ENCODE measurements around the gene TRIO. TPM values are rescaled to one million over a fixed set of nuclear protein-coding genes. Genes with fewer than 3 reads are reported as not detected.
A peak's percentile ranks its signal among the peaks of the same experiment; 100 is the strongest.

Gene TRIO
- polyA plus RNA-seq, 1 of the 3 experiments (the other 2 are of a cell fraction) = 229 TPM

DNA sequence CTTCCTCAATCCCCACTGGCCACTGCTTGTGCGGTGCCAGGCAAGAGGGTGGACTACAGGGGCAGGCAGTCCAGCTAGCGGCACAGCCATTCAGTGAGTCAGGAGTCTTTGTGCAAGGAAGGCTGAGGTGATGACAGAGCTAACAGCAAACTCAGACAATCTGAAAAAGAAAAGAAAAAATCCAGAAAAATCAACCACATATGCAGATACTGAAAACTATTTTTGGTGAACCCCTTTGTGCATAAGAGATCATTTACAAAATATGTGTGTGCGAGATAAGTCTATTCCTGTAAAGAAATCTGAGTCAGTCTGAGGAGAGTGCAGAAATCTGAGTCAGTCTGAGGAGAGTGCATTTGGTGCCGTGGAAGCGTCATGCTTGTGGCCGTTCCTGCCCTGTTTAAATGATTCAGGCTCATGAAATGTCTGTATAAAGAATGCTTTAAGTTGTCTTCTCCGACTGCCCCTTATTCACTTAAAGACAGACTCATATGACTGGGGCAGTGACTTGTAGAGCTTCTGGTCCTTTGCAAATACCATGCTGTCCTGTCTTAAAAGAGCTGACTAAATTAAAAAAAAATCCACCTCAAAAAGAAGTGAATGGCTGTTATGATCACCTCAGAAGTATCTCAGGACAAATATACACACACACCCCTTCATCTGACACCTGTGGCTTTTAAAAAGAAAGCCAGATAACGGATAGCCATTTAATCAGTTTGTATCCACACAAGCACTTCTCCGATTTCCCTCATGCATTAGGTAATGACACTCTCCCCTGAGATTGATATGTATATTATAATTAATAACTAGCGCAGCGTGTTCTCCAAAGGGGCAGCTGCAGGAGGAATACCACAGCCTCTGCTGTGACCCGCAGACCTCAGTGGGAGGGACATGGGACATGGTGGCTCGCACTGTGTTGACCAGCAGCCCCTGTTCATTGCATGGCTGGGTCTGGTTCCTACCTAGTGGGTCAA is 47.3 kb downstream of the TRIO start:
- POLR2A ChIA-PET = no interaction called here
- no peaks in the 10 kb centered on the region for H3K9me2 ChIP-seq
- no peak overlapping the region for H2AFZ ChIP-seq (ENCODE audit: low read depth)
- peaks cover 95% of the 10 kb centered on the region for H3K79me2 ChIP-seq (ENCODE audit: insufficient read depth)
- DNase-seq = no peak
- peak overlapping the region; percentile 73 for H3K4me2 ChIP-seq
- CTCF ChIA-PET = no interaction called here
- H3K9ac ChIP-seq = peak overlapping the region; percentile 65
- H3K27me3 ChIP-seq (ENCODE audit: insufficient read depth) = no peaks in the 10 kb centered on the region
- H3K9me3 ChIP-seq = no peaks in the 10 kb centered on the region
- WGBS (ENCODE audit: low lambda C conversion rate) = 29% methylated on average over 13 of the region's 13 CpGs
- peak overlapping the region; percentile 17 to 37; a peak in 3 of 4 replicates for H3K4me3 ChIP-seq (ENCODE audit: low read depth in 2 of 2, low read length in 1 of 2)
- H4K20me1 ChIP-seq (ENCODE audit: insufficient read depth) = peaks cover 33% of the 10 kb centered on the region
- H3K27ac ChIP-seq (ENCODE audit: low read depth in 2 of 2, low read length in 1 of 2) = peak overlapping the region; percentile 66 to 94
- H3F3A ChIP-seq (replicated peaks; ENCODE audit: insufficient read depth) = peaks cover 77% of the 10 kb centered on the region
- peaks cover 46 to 74% of the 10 kb centered on the region in 2 experiments for H3K4me1 ChIP-seq (ENCODE audit: control insufficient read depth in 1 of 2, insufficient read depth in 2 of 2, low read depth in 1 of 2, low read length in 1 of 2)
- H3K36me3 ChIP-seq (replicated peaks in 1 of 2; ENCODE audit: control insufficient read depth in 1 of 2, insufficient read depth in 2 of 2, low read length in 1 of 2) = peaks cover 0 to 10% of the 10 kb centered on the region in 2 experiments
- TF ChIP-seq SIN3A (IDR thresholded peaks at IDR 0.05; ENCODE audit: borderline replicate concordance, low read depth, low read length) (no peak), RXRA (IDR thresholded peaks at IDR 0.05; ENCODE audit: borderline replicate concordance, low read depth) (peak; percentile 93), NFIC (IDR thresholded peaks at IDR 0.05; ENCODE audit: borderline replicate concordance) (peak; percentile 74), CHD2 (IDR thresholded peaks at IDR 0.05; ENCODE audit: low read length, partially characterized antibody) (no peak), REST (IDR thresholded peaks at IDR 0.05; ENCODE audit: low read depth, low read length) (0 out of 2 replicates have a peak, but pooled peaks have one; percentile 28), POLR2AphosphoS5 (IDR thresholded peaks at IDR 0.05; ENCODE audit: low read depth, low read length) (peak; percentile 49; the same call in 1 of the 2 replicates), ELF1 (IDR thresholded peaks at IDR 0.05) (no peak), RAD21 (IDR thresholded peaks at IDR 0.05; ENCODE audit: low read length) (no peak), GATA2 (CRISPR knock-in tag; IDR thresholded peaks at IDR 0.05) (no peak), MEF2A (IDR thresholded peaks at IDR 0.05; ENCODE audit: borderline replicate concordance, low read depth) (peak; percentile 97), RCOR1 (IDR thresholded peaks at IDR 0.05; ENCODE audit: low read length) (no peak), JUND (IDR thresholded peaks at IDR 0.05) (peak; percentile 97), PBX3 (IDR thresholded peaks at IDR 0.05) (peak; percentile 73), FOXJ3 (CRISPR knock-in tag; IDR thresholded peaks at IDR 0.05) (no peak), YY1 (IDR thresholded peaks at IDR 0.05; ENCODE audit: low read depth) (0 out of 2 replicates have a peak, but pooled peaks have one; percentile 37), MXI1 (IDR thresholded peaks at IDR 0.05; ENCODE audit: low read depth, low read length) (no peak), NRF1 (IDR thresholded peaks at IDR 0.05; ENCODE audit: low read depth, low read length) (no peak), FOXM1 (IDR thresholded peaks at IDR 0.05; ENCODE audit: low read depth) (peak; percentile 85), TEAD4 (IDR thresholded peaks at IDR 0.05; ENCODE audit: borderline replicate concordance, insufficient read depth) (peak; percentile 82; the same call in 1 of the 2 replicates), EP300 (IDR thresholded peaks at IDR 0.05; ENCODE audit: borderline replicate concordance in 1 of 2, low read depth in 1 of 2, low read length in 1 of 2) (peak in 1 of 2 experiments; percentile 96; a peak in 2 of 4 replicates), EZH2phosphoT487 (IDR thresholded peaks at IDR 0.05; ENCODE audit: borderline replicate concordance, low read depth) (no peak), FOSL2 (IDR thresholded peaks at IDR 0.05; ENCODE audit: borderline replicate concordance, low read depth) (peak; percentile 96), TAF1 (IDR thresholded peaks at IDR 0.05; ENCODE audit: borderline replicate concordance, low read depth, low read length) (peak; percentile 35; the same call in 1 of the 2 replicates), SMC3 (IDR thresholded peaks at IDR 0.05; ENCODE audit: low read depth, low read length) (no peak), GABPA (IDR thresholded peaks at IDR 0.05; ENCODE audit: low read depth) (no peak), TCF12 (IDR thresholded peaks at IDR 0.05) (peak; percentile 92), RFX5 (IDR thresholded peaks at IDR 0.05; ENCODE audit: low read length) (no peak)
- TF ChIP-seq, protein P1, sequence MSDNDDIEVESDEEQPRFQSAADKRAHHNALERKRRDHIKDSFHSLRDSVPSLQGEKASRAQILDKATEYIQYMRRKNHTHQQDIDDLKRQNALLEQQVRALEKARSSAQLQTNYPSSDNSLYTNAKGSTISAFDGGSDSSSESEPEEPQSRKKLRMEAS (IDR thresholded peaks at IDR 0.05; ENCODE audit: low read depth) = peak; percentile 85
- TF ChIP-seq, protein P2, sequence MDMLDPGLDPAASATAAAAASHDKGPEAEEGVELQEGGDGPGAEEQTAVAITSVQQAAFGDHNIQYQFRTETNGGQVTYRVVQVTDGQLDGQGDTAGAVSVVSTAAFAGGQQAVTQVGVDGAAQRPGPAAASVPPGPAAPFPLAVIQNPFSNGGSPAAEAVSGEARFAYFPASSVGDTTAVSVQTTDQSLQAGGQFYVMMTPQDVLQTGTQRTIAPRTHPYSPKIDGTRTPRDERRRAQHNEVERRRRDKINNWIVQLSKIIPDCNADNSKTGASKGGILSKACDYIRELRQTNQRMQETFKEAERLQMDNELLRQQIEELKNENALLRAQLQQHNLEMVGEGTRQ (IDR thresholded peaks at IDR 0.05; ENCODE audit: borderline replicate concordance, low read depth, low read length) = no peak
